GM23338 (cell line): ENCODE data around the gene CLIC3. TPM values are rescaled to one million over a fixed set of nuclear protein-coding genes. Genes with fewer than 3 reads are reported as not detected.

Experiments used
- ATAC-seq: fragments of 200-7000 bp; cut with Tn5 transposase; 3 replicates; pipeline ENCODE4 v1.9.1; 2020
- DNase-seq: peaks from one replicate; pipeline ENCODE4 v3.0.0-alpha.2; 2015; ENCODE audit warnings: low spot score
- H2AFZ ChIP-seq: fragments of 200-600 bp; sonication (generic); 2 replicates; pipeline ENCODE4 v1.8.0; 2016; ENCODE audit warnings: antibody characterized with exemption, mild to moderate bottlenecking, moderate library complexity
- H3F3A ChIP-seq: fragments of 200-600 bp; sonication (generic); replicated peaks from 2 replicates; pipeline ENCODE4 v1.8.0; 2017; ENCODE audit warnings: antibody characterized with exemption, mixed run types, low read depth
- H3K27ac ChIP-seq: fragments of 200-600 bp; sonication (generic); 2 replicates; pipeline ENCODE4 v1.6.1; 2016; ENCODE audit warnings: low read depth
- H3K27me3 ChIP-seq: fragments of 200-600 bp; sonication (generic); 2 replicates; pipeline ENCODE4 v1.8.0; 2016; ENCODE audit warnings: mild to moderate bottlenecking, mixed run types, moderate library complexity; ENCODE audit not compliant: insufficient read depth
- H3K36me3 ChIP-seq: fragments of 200-600 bp; sonication (generic); 2 replicates; pipeline ENCODE4 v1.8.0; 2016; ENCODE audit warnings: mild to moderate bottlenecking; ENCODE audit not compliant: insufficient read depth
- H3K4me1 ChIP-seq: fragments of 200-600 bp; sonication (generic); 2 replicates; pipeline ENCODE4 v1.8.0; 2016; ENCODE audit warnings: mild to moderate bottlenecking, moderate library complexity; ENCODE audit not compliant: insufficient read depth
- H3K4me2 ChIP-seq: fragments of 200-600 bp; sonication (generic); 2 replicates; pipeline ENCODE4 v1.7.1; 2017; ENCODE audit warnings: mixed run types
- H3K4me3 ChIP-seq: fragments of 200-600 bp; sonication (generic); 2 replicates; pipeline ENCODE4 v1.6.1; 2016; ENCODE audit warnings: mixed run types
- H3K79me2 ChIP-seq: fragments of 200-600 bp; sonication (generic); replicated peaks from 2 replicates; pipeline ENCODE4 v1.8.0; 2017; ENCODE audit warnings: mild to moderate bottlenecking; ENCODE audit not compliant: insufficient read depth
- H3K9me2 ChIP-seq: fragments of 200-600 bp; sonication (generic); 2 replicates; pipeline ENCODE4 v1.8.0; 2017; ENCODE audit not compliant: insufficient read depth
- H4K20me1 ChIP-seq: fragments of 200-600 bp; sonication (generic); replicated peaks from 2 replicates; pipeline ENCODE4 v1.8.0; 2017; ENCODE audit warnings: mild to moderate bottlenecking; ENCODE audit not compliant: insufficient read depth
- H3K27ac Mint-ChIP-seq: 2 replicates; pipeline ENCODE4 v1.8.0; 2020; ENCODE audit warnings: inconsistent platforms, mild to moderate bottlenecking, moderate library complexity, mixed read lengths
- H3K27me3 Mint-ChIP-seq: 3 replicates; pipeline ENCODE4 v1.8.0; 2022; ENCODE audit warnings: low read depth, mild to moderate bottlenecking, moderate library complexity, mixed read lengths, inconsistent platforms; ENCODE audit not compliant: insufficient read depth, poor library complexity
- H3K36me3 Mint-ChIP-seq: 3 replicates; pipeline ENCODE4 v1.8.0; 2021; ENCODE audit warnings: low read depth, mild to moderate bottlenecking, inconsistent platforms, moderate library complexity, mixed read lengths
- H3K4me1 Mint-ChIP-seq: 3 replicates; pipeline ENCODE4 v1.8.0; 2020; ENCODE audit warnings: mild to moderate bottlenecking, inconsistent platforms, mixed read lengths
- H3K4me3 Mint-ChIP-seq: 3 replicates; pipeline ENCODE4 v1.8.0; 2021; ENCODE audit warnings: moderate library complexity, mild to moderate bottlenecking, inconsistent platforms, mixed read lengths
- H3K9me3 Mint-ChIP-seq: 3 replicates; pipeline ENCODE4 v1.8.0; 2020; ENCODE audit warnings: moderate library complexity, mild to moderate bottlenecking, inconsistent platforms, mixed read lengths
- CTCF ChIP-seq, 2 experiments: fragments of 200-600 bp in 1 of 2; sonication (generic) in 1 of 2; conservative IDR thresholded peaks; 2 replicates each; pipeline versions ENCODE4 v1.5.1 to v1.6.1; 2016 to 2017; ENCODE audit warnings: antibody characterized with exemption in 2 of 2, low read depth in 2 of 2, mild to moderate bottlenecking in 2 of 2, moderate library complexity in 1 of 2
- ETS1 ChIP-seq: IDR thresholded peaks from 2 replicates; pipeline ENCODE4 v1.6.1; 2016; ENCODE audit warnings: antibody characterized with exemption
- NANOG ChIP-seq: IDR thresholded peaks from 2 replicates; pipeline ENCODE4 v1.6.1; 2016; ENCODE audit warnings: antibody characterized with exemption, borderline replicate concordance
- POLR2AphosphoS5 ChIP-seq: IDR thresholded peaks from 2 replicates; pipeline ENCODE4 v1.6.1; 2016; ENCODE audit warnings: antibody characterized with exemption, low read depth
- STAT1 ChIP-seq: IDR thresholded peaks from one replicate; pipeline ENCODE4 v1.6.1; 2016; ENCODE audit warnings: antibody characterized with exemption; ENCODE audit not compliant: unreplicated experiment
- ZNF114 ChIP-seq: fragments of 250-450 bp; sonication (Bioruptor Pico); IDR thresholded peaks from 2 replicates; pipeline ENCODE4 v1.5.0; 2020; ENCODE audit warnings: mild to moderate bottlenecking, moderate library complexity
- ZNF331 ChIP-seq: fragments of 250-450 bp; sonication (Bioruptor Pico); IDR thresholded peaks from 2 replicates; pipeline ENCODE4 v1.5.0; 2020; ENCODE audit warnings: low read depth, mild to moderate bottlenecking, moderate library complexity
- ZNF462 ChIP-seq: fragments of 250-450 bp; sonication (Bioruptor Pico); IDR thresholded peaks from 2 replicates; pipeline ENCODE4 v1.5.0; 2020; ENCODE audit warnings: mild to moderate bottlenecking, moderate library complexity
- polyA plus RNA-seq: library from polyadenylated mRNA; unstranded; fragments of >200 nt; fragmentation: Nextera tagmentation; extraction: Ambion mirVana; gene quantifications from 2 replicates; pipeline ENCODE4 v1.2.1, GENCODE V29; 2016
- total RNA-seq: library from RNA; depleted of rRNA; stranded (reverse); fragments of >200 nt; shearing (Covaris generic); gene quantifications from 2 replicates; pipeline ENCODE4 v1.2.3, GENCODE V29; 2014

The CLIC3 gene
- total and polyA plus RNA-seq, 2 experiments from 2014 or later = 0.53 to 0.56 TPM

GRCh38 chr9:136997830-136998234 is 1.5 kb upstream of the CLIC3 start:
- Histone ChIP-seq H3K36me3 (no peaks in the 10 kb centered on the region), H3K27me3 (peaks cover 37% of the 10 kb centered on the region), H3K79me2 (no peaks in the 10 kb centered on the region), H3K4me1 (peaks cover 6% of the 10 kb centered on the region; the same call in 1 of the 2 replicates), H3K4me3 (no peak overlapping the region), H2AFZ (no peak overlapping the region), H3K9me2 (no peaks in the 10 kb centered on the region), H3K4me2 (no peak overlapping the region), H3F3A (no peaks in the 10 kb centered on the region), H4K20me1 (no peaks in the 10 kb centered on the region), H3K27ac (no peak overlapping the region)
- TF ChIP-seq POLR2AphosphoS5 (no peak), NANOG (no peak), STAT1 (no peak), ZNF462 (CRISPR knock-in tag) (no peak), ZNF114 (no peak), CTCF (conservative IDR thresholded peaks at IDR 0.05; ENCODE audit: low read depth in 2 of 2) (peak in 1 of 2 experiments; percentile 9; a peak in 1 of 4 replicates), ETS1 (no peak), ZNF331 (CRISPR knock-in tag) (no peak)
- Mint-ChIP-seq H3K27me3 (peaks cover 10% of the 10 kb centered on the region), H3K4me3 (no peak overlapping the region; the same call in 2 of the 3 replicates), H3K27ac (no peak overlapping the region), H3K36me3 (no peaks in the 10 kb centered on the region), H3K4me1 (peaks cover 3% of the 10 kb centered on the region), H3K9me3 (no peaks in the 10 kb centered on the region)
- ATAC-seq = no peak
- no peak for DNase-seq
